NCI-H69 (cell line): ENCODE measurements around the gene MS4A4A.
"Not testable (repeated sequence)": the region's sequence is repeated elsewhere in the genome, so short reads cannot be mapped to it uniquely, and the experiment has no call there.

Experiments used
- DNase-seq: peaks from one replicate; lab custom pipeline; 2025; lab: John Stamatoyannopoulos, UW

Gene MS4A4A

DNA sequence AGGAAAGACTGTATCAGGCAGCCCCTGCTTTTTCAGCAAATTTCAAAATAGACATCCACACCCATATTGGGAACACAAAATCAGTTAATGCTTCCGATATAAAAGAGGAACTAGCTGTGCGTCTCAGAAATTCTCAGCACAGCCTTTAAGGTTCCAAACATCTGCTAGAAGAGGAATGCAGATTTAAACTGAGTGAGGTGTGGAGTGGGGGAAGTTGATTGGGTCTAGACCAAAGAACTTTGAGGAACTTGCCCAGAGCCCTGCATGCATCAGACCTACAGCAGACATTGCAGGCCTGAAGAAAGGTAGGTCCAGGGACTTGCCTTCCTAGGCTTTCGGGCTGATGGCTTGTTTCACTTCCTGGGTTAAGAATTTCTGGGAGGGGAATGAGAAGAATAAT is at the start of gene MS4A4A:
MS4A4A (plus strand) TSS at position 255 of the 400 bp plus-strand sequence; CDS start at position 265, 10 bp downstream.
- no peak for DNase-seq

DNA sequence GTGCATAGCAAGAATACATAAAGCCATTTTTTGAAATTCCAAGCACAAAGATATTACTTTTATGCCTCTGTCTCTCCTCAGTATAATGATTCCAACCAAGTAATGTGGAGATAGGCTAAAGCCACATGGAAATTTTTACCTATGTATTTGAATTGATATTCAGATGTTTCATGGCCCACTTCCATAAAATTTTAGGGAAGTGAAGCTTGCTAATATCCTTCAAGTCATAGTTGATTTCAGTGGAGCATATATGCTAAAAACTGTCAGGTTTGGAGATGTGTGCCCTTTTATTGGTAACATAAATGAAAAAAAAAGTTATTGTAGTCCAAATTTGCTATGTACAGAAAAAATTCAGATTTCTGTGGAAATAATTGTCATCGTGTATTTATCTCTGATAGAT is 49.8 kb upstream of the MS4A4A start:
- DNase-seq: no peak

DNA sequence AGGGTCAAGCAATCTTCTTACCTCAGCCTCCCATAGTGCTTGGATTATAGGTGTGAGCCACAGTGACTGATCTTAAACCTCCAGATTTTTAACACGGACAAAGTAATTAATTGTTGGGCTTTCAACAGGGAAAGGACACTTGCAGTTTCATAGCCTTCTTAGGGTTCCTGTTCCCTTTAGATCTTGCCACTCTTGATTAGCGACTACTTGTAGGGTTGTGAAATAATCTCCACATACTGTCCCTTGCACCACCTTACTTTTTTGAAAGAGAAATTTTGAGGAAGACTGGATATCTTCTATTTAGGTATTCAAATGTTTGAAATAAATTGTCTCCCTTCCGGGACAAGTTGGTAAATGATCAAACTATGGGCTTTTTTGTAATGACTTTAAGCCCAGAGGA is 45.1 kb upstream of the MS4A4A start:
- DNase-seq: no peak

DNA sequence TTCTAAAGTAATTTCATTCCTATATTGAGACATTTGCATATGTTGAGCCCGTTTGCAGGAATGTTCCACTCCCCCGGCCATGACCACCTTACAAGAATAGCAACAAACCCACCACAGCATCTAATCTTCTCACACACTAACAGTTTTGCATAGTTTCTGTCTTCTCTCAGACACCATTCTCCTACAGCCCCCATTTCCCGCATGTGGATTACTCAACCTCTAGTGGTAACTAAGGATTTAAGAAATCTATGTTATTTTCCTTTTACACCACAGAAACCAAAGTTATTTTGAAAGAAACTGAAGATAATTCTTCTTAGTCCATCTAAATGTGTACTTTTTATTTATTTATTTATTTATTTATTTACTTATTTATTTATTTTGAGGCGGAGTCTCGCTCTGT is 39.8 kb upstream of the MS4A4A start:
- no peak for DNase-seq

DNA sequence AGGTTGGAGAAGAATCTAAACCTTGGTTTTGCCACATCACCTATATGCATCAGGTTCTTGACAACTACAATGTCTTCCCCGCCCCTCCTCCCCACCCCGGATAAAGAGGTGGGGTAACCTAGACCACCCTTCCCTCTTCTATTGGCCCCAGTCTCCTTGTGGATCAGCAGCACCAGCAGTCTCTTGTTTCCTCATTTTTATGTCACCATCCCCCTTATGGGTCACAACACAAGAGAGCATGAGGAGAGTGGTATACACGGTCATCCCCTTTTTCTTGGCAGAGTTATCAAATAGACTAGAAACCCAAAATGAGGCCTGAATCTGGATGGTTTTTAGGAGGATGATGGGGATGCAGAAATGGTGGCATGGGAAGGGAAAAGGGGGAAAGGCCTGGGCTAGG is 38.7 kb upstream of the MS4A4A start:
- DNase-seq: no peak

- DNase-seq: no peak
Observed at GRCh38 chr11:60242740-60243239, 37.7 kb upstream of the MS4A4A start, which contains the start of gene MS4A4E. Gene MS4A4E, minus strand, starts transcription at chr11:60243137. Its CDS starts 13,082 bp downstream, at chr11:60230055.

GRCh38 chr11:60251485-60252212 is 28.8 kb upstream of the MS4A4A start:
- DNase-seq: no peak

GRCh38 chr11:60252213-60253108 is 28.0 kb upstream of the MS4A4A start:
- no peak for DNase-seq

DNA sequence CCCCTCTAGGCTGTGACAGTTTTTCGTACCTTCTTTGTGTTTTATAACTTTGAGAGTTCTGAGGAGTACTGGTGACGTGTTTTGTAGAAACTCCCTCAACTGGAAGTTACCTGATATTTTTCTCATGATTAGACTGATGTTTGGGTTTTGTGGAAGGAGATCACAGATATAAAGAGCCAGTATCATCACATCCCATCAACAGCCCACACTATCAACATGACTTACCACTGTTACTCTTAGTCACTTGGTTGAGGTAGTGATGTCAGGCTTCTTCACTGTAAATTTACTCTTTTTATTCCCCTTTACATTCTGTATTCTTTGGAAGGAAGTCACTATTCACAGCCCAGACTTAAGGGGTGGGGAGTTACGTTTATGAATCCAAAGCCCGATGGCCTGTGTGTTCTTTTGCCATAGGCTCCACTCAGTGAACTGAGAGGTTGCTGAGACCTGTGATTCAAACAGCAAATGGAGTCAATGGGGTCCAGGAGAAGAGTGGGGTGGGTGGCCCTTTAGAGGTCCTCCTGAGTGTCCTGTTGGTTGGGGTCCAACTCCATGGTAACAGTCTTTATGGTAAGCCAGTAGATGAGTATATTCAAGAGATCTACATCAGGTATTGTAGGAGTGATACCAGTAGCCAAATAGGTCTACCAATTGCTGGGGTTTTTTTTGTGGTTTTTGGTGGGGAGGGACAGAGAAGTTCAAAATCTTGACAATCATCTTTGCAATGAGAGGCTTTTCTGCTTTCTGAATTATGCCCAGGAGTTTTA is 22.3 kb upstream of the MS4A4A start:
- DNase-seq: no peak

DNA sequence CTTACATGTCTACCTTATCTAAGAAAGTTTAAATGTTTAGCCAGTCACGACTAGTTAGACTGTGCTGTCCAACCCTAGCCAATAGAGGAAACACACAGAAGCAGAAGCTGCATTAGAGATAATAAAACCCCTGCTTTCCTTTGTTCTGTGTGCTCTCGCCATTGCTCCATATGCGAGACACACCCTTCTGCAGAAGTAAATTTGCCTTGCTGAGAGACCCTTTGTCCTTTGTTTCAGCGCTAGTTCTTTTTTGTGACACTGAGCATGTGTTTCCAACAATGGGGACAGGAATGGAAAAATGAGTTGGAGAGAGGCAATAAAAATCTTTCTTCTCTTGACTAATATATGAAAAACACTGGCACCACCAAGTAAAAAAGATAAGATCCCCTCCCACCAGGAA is 19.5 kb upstream of the MS4A4A start:
- DNase-seq: no peak

DNA sequence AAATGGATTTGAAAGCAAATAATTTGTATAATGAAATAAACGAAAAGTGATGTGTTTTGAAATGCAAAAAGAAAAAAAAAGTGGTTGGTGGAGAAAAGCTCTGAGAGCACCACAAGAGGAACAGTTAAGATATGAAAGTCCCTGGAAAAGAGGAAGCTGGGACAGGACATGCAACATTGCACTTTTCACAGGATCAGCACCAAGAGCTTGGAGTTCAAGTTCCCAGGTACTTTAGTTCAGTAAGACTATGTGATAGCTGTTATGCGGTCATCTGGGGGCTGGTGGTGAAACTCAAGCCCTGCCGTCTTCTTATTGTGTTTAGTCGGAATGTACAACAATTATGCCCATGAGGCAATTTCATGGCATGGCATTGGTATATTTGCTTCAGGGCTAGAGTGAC is 17.1 kb upstream of the MS4A4A start:
- DNase-seq: no peak

- no peak for DNase-seq
Observed at GRCh38 chr11:60264644-60265043, 15.8 kb upstream of the MS4A4A start.

- DNase-seq: peak; percentile 38
Observed at GRCh38 chr11:60265373-60266214, 14.9 kb upstream of the MS4A4A start.

GRCh38 chr11:60274416-60274815 is 6.0 kb upstream of the MS4A4A start:
- DNase-seq: no peak

GRCh38 chr11:60281485-60281884 is 1.0 kb downstream of the MS4A4A start:
- no peak for DNase-seq

GRCh38 chr11:60282286-60282685 is 1.8 kb downstream of the MS4A4A start:
- DNase-seq: no peak

- not testable (repeated sequence) for DNase-seq
Observed at GRCh38 chr11:60285411-60286126, 5.1 kb downstream of the MS4A4A start.

- no peak for DNase-seq
Observed at GRCh38 chr11:60288531-60288930, 8.1 kb downstream of the MS4A4A start.

DNA sequence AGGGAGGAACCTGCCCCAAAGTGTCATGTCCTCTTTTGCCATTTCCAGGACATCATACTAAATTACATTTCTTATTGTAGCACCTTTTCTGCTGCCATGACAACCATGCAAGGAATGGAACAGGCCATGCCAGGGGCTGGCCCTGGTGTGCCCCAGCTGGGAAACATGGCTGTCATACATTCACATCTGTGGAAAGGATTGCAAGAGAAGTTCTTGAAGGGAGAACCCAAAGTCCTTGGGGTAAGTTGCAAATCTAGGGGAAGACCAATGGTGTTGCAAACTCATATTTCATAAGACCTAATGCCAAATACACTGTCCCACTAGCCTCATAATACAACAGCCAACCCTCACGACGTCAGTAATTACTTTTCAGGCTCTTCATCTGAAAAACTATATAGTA is 11.7 kb downstream of the MS4A4A start:
- no peak for DNase-seq

GRCh38 chr11:60301178-60301577 is 20.7 kb downstream of the MS4A4A start:
- DNase-seq: no peak

GRCh38 chr11:60301884-60302283 is 21.4 kb downstream of the MS4A4A start:
- DNase-seq: not testable (repeated sequence)
